ENCODE measurements around the gene LSS.

GRCh38 chr21:46173573-46173972 lies 55.0 kb downstream of the LSS start:
- TF ChIP-seq, protein P1, sequence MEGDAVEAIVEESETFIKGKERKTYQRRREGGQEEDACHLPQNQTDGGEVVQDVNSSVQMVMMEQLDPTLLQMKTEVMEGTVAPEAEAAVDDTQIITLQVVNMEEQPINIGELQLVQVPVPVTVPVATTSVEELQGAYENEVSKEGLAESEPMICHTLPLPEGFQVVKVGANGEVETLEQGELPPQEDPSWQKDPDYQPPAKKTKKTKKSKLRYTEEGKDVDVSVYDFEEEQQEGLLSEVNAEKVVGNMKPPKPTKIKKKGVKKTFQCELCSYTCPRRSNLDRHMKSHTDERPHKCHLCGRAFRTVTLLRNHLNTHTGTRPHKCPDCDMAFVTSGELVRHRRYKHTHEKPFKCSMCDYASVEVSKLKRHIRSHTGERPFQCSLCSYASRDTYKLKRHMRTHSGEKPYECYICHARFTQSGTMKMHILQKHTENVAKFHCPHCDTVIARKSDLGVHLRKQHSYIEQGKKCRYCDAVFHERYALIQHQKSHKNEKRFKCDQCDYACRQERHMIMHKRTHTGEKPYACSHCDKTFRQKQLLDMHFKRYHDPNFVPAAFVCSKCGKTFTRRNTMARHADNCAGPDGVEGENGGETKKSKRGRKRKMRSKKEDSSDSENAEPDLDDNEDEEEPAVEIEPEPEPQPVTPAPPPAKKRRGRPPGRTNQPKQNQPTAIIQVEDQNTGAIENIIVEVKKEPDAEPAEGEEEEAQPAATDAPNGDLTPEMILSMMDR (IDR thresholded peaks at IDR 0.05): no peak
- TF ChIP-seq POLR2A (IDR thresholded peaks at IDR 0.05): no peak
